ENCODE data around the gene ADAMTSL5.

The ADAMTSL5 gene

GRCh38 chr19:1455336-1456120, 57.3 kb downstream of the ADAMTSL5 start:
- no peak overlapping the region for H3K4me3 ChIP-seq (ENCODE audit: low read depth, low read length)
- in situ Hi-C loops (cut with HindIII; ENCODE audit: low sequenced_read_pairs) = no loop called here
- DNase-seq (ENCODE audit: low read depth) = no peak
- TF ChIP-seq CTCF (IDR thresholded peaks at IDR 0.05; ENCODE audit: low read depth, low read length, missing control alignments) = no peak
